GM18909 (cell line): ENCODE data around the gene FHDC1.
"Not testable (repeated sequence)": the region's sequence is repeated elsewhere in the genome, so short reads cannot be mapped to it uniquely, and the experiment has no call there.

ENCODE experiments used
- ATAC-seq: cut with Tn5 transposase; IDR thresholded peaks from one replicate; pipeline ENCODE4 v1.9.1; 2021; ENCODE audit warnings: mild to moderate bottlenecking; ENCODE audit not compliant: unreplicated experiment, poor library complexity

FHDC1 gene

DNA sequence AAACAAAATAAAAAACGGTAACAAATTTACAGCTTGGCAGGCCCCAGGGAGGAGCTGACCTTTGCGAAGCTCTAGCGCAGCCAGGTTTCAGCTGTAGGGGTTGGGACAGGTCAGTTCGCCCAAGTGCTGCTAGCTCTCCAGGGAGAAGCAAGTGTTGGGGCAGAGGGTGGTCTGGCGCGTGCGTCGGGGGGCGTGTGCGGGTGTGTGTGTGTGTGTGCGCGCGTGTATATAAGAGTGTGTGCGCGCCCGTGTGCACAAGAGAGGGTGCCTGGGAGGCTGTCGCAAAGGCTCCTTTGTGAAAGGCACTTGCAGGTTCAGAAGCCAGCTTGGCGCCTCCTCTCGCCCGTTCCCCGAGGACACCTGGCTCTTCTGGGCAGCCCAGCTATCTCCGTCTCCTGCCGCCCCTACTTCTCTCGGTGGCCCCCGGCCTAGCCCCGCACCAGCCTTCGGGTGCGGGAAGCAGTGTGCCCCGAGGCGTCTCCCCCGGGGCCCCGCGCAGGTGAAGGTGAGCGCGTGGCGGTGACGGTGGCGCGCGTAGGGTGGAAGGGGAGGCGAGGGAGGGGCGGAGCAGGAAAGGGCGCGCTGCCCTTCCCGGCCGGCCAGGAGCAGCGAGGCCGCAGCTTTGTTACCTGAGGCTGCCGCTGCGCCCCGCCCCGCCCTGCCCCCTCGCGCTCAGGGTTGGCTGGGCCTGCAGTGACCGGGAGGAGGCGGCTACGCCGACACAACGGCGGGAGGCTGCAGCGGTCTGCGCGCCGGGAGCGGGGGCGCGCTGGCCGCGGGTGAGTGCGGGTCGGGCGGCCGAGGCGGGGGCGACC lies at the start of gene FHDC1:
FHDC1 (plus strand) TSS at position 693 of the 815 bp plus-strand sequence. CDS start 6,735 bp downstream, outside the sequence.
- ATAC-seq, result peak; percentile 38

DNA sequence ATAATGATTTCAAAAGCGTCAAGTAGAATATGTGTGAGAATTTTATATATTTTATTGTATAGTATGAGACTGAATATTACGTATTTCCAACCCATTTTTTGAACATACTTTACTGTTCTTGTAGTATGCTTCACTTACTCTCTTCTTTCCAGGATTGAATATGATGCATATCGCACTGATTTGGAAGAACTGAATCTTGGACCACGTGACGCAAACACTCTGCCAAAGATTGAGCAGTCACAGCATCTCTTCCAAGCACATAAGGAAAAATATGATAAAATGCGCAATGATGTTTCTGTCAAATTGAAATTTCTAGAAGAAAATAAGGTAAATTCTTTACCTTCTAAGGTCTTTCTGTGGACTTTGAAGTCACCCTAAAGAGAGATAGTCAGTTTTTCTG lies 48.1 kb upstream of the FHDC1 start:
- no peak for ATAC-seq

- ATAC-seq, result no peak
Observed at GRCh38 chr4:152892974-152893373, 43.1 kb upstream of the FHDC1 start.

- no peak for ATAC-seq
Observed at GRCh38 chr4:152894673-152895072, 41.5 kb upstream of the FHDC1 start.

- ATAC-seq, result no peak
Observed at GRCh38 chr4:152896811-152897210, 39.3 kb upstream of the FHDC1 start.

DNA sequence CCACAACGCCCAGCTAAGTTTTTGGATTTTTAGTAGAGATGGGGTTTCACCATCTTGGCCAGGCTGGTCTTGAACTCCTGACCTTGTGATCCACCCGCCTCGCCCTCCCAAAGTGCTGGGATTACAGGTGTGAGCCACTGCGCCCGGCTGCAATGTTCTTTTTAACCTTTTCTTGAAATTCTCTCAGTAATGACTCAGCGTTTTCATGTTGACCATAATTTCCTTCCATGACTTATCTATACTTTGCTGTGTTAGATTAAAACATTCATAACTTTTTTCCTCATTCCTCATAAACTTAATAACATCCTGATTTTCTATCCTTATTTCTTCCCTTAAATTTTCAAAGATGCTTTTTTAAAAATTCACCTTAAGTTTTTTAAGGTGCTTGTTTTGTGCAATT lies 38.0 kb upstream of the FHDC1 start:
- ATAC-seq, result not testable (repeated sequence)

GRCh38 chr4:152898606-152899005 lies 37.5 kb upstream of the FHDC1 start:
- ATAC-seq, result no peak

GRCh38 chr4:152900395-152900794 lies 35.7 kb upstream of the FHDC1 start:
- ATAC-seq, result no peak

DNA sequence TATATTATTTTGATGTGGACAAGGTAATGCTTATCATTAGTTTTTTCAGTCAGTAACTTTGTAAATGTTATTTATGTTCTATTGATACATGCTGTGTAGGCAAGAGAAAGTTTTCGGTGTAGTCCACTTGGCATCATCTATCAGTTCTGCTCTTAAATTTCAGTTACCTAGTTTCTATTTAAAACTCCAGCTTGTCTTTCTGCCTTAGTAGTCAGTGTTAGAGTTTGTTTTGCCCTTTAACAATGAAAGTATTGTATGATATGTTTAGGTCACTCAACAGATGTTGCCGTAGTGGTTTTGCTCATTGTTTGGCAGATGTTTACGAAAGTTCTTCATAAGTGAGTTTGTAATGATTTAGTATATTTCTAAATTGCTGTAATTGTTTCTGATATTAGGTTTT lies 34.9 kb upstream of the FHDC1 start:
- no peak for ATAC-seq

- ATAC-seq, result no peak
Observed at GRCh38 chr4:152903658-152904057, 32.5 kb upstream of the FHDC1 start.

DNA sequence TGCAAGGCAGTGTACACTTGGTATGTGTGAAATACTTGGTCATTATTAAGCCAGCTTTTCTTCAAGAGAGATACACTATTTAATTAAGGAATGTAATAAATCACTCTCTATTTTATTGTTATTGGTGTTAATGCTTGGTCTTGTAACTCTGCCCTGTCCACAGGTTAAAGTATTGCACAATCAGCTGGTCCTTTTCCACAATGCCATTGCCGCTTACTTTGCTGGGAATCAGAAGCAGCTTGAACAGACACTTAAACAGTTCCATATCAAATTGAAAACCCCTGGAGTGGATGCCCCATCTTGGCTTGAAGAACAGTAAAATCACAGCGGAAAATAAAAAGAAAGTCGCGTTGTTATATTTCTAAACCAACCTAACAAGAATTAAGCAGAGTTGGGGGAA lies 26.2 kb upstream of the FHDC1 start:
- no peak for ATAC-seq

- ATAC-seq, result no peak
Observed at GRCh38 chr4:152910521-152910920, 25.6 kb upstream of the FHDC1 start.

- no peak for ATAC-seq
Observed at GRCh38 chr4:152917543-152918395, 18.4 kb upstream of the FHDC1 start.

DNA sequence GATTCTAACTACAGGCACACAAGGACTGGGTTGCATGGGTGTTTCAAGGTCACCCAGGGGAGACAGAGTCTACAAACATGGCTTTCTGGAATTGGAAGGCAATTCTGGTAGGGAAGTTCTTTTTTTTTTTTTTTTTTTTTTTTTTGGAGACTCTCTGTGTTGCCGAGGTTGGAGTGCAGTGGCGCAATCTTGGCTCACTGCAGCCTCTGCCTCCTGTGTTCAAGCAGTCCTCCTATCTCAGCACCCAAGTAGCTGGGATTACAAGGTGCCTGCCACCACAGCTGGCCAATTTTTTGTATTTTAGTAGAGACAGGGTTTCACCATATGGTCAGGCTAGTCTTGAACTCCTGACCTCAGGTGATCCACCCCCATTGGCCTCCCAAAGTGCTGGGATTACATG lies 16.3 kb upstream of the FHDC1 start:
- ATAC-seq, result no peak

GRCh38 chr4:152920768-152921167 lies 15.4 kb upstream of the FHDC1 start:
- ATAC-seq, result no peak

DNA sequence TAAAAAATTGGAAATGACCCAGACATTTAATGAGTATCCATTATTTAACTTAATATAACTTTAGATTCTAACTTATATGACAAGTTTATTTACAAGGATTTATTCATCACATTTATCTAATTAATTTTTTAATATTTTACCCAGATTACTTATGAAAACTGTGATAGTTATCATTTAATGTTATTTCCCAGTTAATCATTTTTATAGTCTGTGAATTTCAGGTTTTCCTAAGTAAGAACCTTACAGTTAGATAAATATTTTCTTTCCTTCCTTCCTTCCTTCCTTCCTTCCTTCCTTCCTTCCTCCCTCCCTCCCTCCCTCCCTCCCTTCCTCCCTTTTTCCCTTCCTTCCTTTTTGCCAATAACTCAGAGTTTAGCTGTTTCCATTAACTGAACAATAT lies 14.8 kb upstream of the FHDC1 start:
- ATAC-seq, result no peak

DNA sequence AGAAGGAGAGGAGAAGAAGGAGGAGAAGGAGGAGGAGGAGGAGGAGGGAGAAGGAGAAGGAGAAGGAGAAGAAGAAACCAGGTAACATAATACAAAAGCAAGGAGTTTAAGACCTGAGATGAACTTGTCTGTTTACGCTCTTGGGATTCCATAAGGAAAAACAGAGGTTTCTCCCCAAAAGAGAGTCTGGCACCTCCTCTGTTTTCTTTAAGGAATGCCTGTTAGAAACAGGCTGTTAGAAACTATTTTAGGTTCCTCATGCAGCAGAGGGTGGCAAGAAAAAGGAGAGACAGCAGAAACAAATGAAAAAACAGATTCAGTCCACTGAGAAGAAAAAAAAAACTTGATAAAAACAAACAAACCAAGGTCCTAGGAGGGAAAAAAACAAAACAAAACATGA lies 10.3 kb upstream of the FHDC1 start:
- ATAC-seq, result no peak

DNA sequence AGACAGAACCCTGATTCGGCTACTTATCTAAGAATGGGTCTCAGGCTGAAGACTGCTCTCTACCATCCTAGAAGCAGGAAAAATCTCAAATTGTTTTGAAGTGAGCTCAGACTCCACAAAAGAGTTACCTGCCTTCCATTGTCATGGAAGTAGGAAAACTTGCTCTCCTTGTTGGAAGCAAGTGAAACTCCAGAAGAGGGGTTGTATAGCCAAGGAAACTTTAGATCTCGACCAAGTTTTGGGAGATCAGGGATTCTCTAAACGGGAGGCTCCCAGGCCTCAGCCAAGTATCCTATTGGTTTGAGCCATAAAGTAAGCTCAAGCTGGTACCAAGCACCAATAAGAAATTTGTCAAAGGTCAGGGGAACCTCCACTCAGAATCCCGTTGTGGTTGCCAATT lies 9.2 kb upstream of the FHDC1 start:
- ATAC-seq, result no peak

DNA sequence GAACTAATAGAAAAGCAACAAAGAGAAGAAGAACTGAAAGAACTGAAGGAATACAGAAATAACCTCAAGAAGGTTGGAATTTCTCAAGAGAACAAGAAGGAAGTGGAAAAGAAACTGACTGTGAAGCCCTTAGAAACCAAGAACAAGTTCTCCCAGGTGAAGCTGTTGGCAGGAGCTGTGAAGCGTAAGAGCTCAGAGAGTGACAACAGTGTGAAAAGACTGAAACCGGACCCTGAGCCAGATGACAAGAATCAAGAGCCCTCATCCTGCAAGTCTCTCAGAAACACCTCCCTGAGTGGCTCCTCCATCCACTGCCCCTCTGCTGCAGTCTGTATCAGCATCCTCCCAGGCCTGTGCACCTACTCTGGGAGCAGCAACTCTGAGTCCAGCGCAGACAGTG lies 8.4 kb upstream of the FHDC1 start:
- ATAC-seq, result no peak

DNA sequence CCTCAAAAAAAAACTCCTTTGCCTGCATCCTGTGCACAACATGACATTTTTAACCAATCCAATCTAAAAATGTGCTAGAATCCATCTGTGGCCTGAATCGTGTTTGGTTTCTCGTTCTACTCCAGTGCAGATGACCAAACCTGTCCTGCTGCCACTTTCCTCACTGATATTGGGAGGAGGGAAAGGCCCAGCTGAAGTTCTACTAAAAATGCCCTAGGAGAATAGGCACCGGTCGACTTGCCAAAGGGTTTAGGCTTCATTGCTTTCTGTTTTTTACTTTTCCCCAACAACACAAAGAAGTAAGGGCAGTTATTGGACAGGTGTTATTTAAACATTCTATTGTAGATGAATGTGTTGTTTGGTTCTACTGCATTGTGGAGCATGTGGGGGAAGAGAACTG lies 7.8 kb upstream of the FHDC1 start:
- ATAC-seq, result no peak

GRCh38 chr4:152929888-152930287 lies 6.2 kb upstream of the FHDC1 start:
- ATAC-seq, result no peak

DNA sequence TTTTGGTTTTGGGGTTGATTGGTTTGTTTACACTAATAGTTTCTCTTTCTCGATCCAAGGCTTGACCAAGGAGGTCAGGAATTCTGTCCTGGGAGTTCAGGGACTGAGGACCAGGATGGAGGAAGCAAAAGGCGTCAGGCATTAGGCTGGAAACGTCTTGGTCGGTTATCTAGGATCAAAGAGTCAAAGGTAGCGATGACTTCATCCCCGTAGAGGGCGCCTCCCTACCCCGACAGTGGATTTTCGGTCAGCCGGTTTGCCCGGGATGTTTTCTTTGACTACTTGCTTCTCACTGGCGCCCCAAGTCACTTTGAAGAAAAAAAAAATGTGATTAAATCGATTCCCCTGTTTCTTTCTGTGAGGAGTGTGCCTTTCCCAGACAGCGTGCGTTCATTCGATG lies 980 bp upstream of the FHDC1 start:
- no peak for ATAC-seq
